Measurements from ENCODE around the gene IL13. TPM values are rescaled to one million over a fixed set of nuclear protein-coding genes. Genes with fewer than 3 reads are reported as not detected.

Gene IL13
- total and polyA plus RNA-seq, 10 of the 15 experiments (the other 5 are each of a cell fraction or from before 2014, with no cell fraction given): 0.06 to 0.40 (median 0.11) TPM; not detected in 6

- no peak for DNase-seq (ENCODE audit: low read depth, low spot score)
- no peak for TF ChIP-seq BRCA1 (IDR thresholded peaks at IDR 0.05; ENCODE audit: low read depth, low read length)
- TF ChIP-seq CREB1 (IDR thresholded peaks at IDR 0.05; ENCODE audit: low read depth): no peak
- no peak for TF ChIP-seq IRF4 (IDR thresholded peaks at IDR 0.05; ENCODE audit: low read depth, low read length)
- TF ChIP-seq JUNB (IDR thresholded peaks at IDR 0.05): no peak
- TF ChIP-seq HDGF (IDR thresholded peaks at IDR 0.05): no peak
- TF ChIP-seq RAD21 (IDR thresholded peaks at IDR 0.05; ENCODE audit: insufficient read depth, low read depth, low read length): no peak
- TF ChIP-seq, protein P1, sequence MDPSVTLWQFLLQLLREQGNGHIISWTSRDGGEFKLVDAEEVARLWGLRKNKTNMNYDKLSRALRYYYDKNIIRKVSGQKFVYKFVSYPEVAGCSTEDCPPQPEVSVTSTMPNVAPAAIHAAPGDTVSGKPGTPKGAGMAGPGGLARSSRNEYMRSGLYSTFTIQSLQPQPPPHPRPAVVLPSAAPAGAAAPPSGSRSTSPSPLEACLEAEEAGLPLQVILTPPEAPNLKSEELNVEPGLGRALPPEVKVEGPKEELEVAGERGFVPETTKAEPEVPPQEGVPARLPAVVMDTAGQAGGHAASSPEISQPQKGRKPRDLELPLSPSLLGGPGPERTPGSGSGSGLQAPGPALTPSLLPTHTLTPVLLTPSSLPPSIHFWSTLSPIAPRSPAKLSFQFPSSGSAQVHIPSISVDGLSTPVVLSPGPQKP (IDR thresholded peaks at IDR 0.05; ENCODE audit: low read depth, low read length): no peak
- TF ChIP-seq YY1 (IDR thresholded peaks at IDR 0.05; ENCODE audit: low read depth, low read length): no peak
- TF ChIP-seq NR2F1 (conservative IDR thresholded peaks at IDR 0.05): no peak
- TF ChIP-seq NR2C2 (IDR thresholded peaks at IDR 0.05; ENCODE audit: borderline replicate concordance, control insufficient read depth, insufficient read length, low read depth): no peak
- TF ChIP-seq RBBP5 (conservative IDR thresholded peaks at IDR 0.05): no peak
- TF ChIP-seq, protein P2, sequence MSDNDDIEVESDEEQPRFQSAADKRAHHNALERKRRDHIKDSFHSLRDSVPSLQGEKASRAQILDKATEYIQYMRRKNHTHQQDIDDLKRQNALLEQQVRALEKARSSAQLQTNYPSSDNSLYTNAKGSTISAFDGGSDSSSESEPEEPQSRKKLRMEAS (IDR thresholded peaks at IDR 0.05; ENCODE audit: low read depth, low read length): no peak
- TF ChIP-seq KDM1A (IDR thresholded peaks at IDR 0.05; ENCODE audit: borderline replicate concordance): no peak
- no peak for TF ChIP-seq STAT1 (conservative IDR thresholded peaks at IDR 0.05)
- no peak for TF ChIP-seq PKNOX1 (IDR thresholded peaks at IDR 0.05)
- TF ChIP-seq NFYA (IDR thresholded peaks at IDR 0.05; ENCODE audit: borderline replicate concordance, low read depth, low read length): no peak
- TF ChIP-seq MEF2B (IDR thresholded peaks at IDR 0.05; ENCODE audit: partially characterized antibody, poor library complexity, severe bottlenecking): no peak
- TF ChIP-seq FOXK2 (IDR thresholded peaks at IDR 0.05): no peak
- TF ChIP-seq BCL3 (IDR thresholded peaks at IDR 0.05; ENCODE audit: borderline replicate concordance, insufficient read depth, low read depth, low read length, poor library complexity, severe bottlenecking): no peak
- no peak for TF ChIP-seq PML (IDR thresholded peaks at IDR 0.05; ENCODE audit: low read length)
- no TSS peak for BruUV-seq (replicated peaks)
- Histone ChIP-seq H3K27me3 (replicated peaks in 1 of 2; ENCODE audit: control insufficient read depth in 2 of 2, insufficient read depth in 2 of 2, low read length in 1 of 2) (no peaks in the 10 kb centered on the region), H3K36me3 (ENCODE audit: control insufficient read depth in 2 of 2, insufficient read depth in 2 of 2, low read length in 1 of 2) (no peaks in the 10 kb centered on the region), H3K4me1 (ENCODE audit: control insufficient read depth, insufficient read depth, low read length) (no peaks in the 10 kb centered on the region), H3K9me3 (replicated peaks; ENCODE audit: control insufficient read depth, insufficient read depth, low read length) (no peaks in the 10 kb centered on the region), H2AFZ (ENCODE audit: control insufficient read depth, low read depth, low read length) (no peak overlapping the region), H3K9ac (ENCODE audit: control insufficient read depth, insufficient read depth, low read length) (no peak overlapping the region), H3K4me2 (ENCODE audit: control insufficient read depth, insufficient read depth) (no peak overlapping the region), H3K27ac (ENCODE audit: control insufficient read depth, insufficient read depth) (no peak overlapping the region), H3K79me2 (ENCODE audit: control insufficient read depth, insufficient read depth, low read length) (no peaks in the 10 kb centered on the region), H3K4me3 (no peak overlapping the region), H4K20me1 (ENCODE audit: control insufficient read depth, insufficient read depth) (no peaks in the 10 kb centered on the region)
- no peak; the same call in 1 of the 3 replicates for ATAC-seq
- ChIA-PET RAD21 (ENCODE audit: unreplicated experiment) (interaction anchor here (0.7 to 5.0 kb wide), 9 partner anchors 11 to 61 kb away, joined by 3 to 35 read pairs (median 4); partner anchors contain the start of gene KIF3A), SMC1A (ENCODE audit: uncharacterized antibody, unreplicated experiment) (interaction anchor here (0.6 to 3.3 kb wide), 18 partner anchors 9 to 122 kb away, joined by 3 to 15 read pairs (median 5); no protein-coding TSS in a partner anchor), POLR2A (interaction anchor here (0.7 to 2.2 kb wide), 7 partner anchors 10 to 73 kb away, joined by 3 to 8 read pairs (median 4); no protein-coding TSS in a partner anchor), CTCF (interaction anchor here (0.7 to 2.2 kb wide), 12 partner anchors 19 to 323 kb away, joined by 3 to 8 read pairs (median 3); partner anchors contain the start of gene KIF3A)
- no peak for FAIRE-seq
- intact Hi-C loops (cut with micrococcal nuclease; ENCODE audit: unreplicated experiment) (no loop called here), in situ Hi-C loops (cut with MboI) (no loop called here)
Observed at GRCh38 chr5:132708645-132709044, 50.7 kb downstream of the IL13 start.

Measured in GM12878 (cell line).